ENCODE results near the gene VPS45.

GRCh38 chr1:150160964-150161621, 93.5 kb downstream of the VPS45 start:
- TF ChIP-seq CTCF (conservative IDR thresholded peaks at IDR 0.05) (no peak), EZH2 (IDR thresholded peaks at IDR 0.05; ENCODE audit: low read depth) (no peak)

Data from PC-9 (cell line).